ENCODE data around the gene RTN3.

Gene RTN3

DNA sequence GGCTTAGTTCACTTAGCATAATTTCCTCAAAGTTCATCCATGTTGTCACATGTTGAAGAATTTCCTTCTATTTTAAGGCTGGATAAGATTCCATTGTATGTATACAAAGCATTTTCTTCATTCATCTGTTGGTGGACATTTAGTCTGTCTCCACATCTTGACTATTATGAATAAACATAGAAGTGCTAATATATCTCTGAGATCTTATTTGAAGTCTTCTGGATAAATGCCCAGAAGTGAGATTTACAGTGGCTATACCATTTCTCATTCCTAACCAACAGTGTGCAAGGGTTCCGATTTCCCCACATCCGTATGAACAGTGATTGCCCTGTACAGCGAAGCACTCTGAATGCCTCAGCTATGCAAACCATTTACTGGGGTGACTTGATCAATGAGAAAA is 93.9 kb downstream of the RTN3 start:
- no peaks in the 10 kb centered on the region for H3K9me3 Mint-ChIP-seq
- H3K27ac Mint-ChIP-seq: no peak overlapping the region
- no peak overlapping the region for H3K4me3 Mint-ChIP-seq
- H3K4me1 Mint-ChIP-seq (ENCODE audit: low read depth): peaks cover 9% of the 10 kb centered on the region
- peaks cover 36% of the 10 kb centered on the region for H3K27me3 Mint-ChIP-seq
- no peaks in the 10 kb centered on the region for H3K36me3 Mint-ChIP-seq (ENCODE audit: low read depth)
- intact Hi-C loops (cut with micrococcal nuclease): no loop called here

DNA sequence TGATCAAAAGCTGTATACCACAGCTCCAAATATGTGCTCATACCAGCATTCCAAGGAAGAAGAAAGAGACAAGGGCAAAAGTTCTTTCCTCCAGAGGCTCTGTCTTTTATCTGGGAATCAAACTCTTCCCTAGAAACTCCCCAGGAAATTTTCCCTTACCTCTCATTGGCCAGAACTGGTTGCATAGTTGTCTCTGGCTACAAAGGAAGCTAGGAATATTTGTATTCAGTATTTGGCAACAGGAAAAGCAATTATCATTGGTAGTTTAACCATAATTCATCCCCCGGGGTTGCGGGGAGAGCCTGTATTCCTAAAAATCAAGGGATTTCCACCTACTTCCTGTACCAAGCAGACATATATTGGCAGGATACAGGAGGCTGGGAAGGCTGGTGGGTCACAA is 97.7 kb downstream of the RTN3 start:
- peaks cover 12% of the 10 kb centered on the region for H3K27me3 Mint-ChIP-seq
- no peaks in the 10 kb centered on the region for H3K36me3 Mint-ChIP-seq (ENCODE audit: low read depth)
- no peak overlapping the region for H3K27ac Mint-ChIP-seq
- H3K4me1 Mint-ChIP-seq (ENCODE audit: low read depth): no peaks in the 10 kb centered on the region
- intact Hi-C loops (cut with micrococcal nuclease): no loop called here
- no peak overlapping the region for H3K4me3 Mint-ChIP-seq
- no peaks in the 10 kb centered on the region for H3K9me3 Mint-ChIP-seq

DNA sequence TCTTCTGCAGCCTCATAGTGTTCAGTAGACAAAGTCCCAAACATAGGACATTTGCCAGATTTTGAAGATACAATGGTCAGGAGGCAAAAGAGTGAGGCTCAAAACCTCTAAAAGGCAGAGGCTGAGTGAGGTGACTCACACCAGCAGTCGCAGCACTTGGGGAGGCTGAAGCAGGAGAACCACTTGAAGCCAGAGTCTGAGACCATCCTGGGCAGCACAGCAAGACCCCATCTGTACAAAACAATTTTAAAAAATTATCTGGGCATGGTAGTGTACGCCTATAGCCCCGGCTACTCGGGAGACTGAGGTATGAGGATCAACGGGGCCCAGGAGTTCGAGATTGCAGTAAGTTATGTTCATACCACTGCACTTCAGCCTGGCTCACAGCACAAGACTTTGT is 101.4 kb downstream of the RTN3 start:
- Mint-ChIP-seq H3K27me3 (peaks cover 10% of the 10 kb centered on the region), H3K4me3 (no peak overlapping the region)
- intact Hi-C loops (cut with micrococcal nuclease): no loop called here

GRCh38 chr11:63783925-63784592 is 102.8 kb downstream of the RTN3 start:
- Mint-ChIP-seq H3K4me1 (ENCODE audit: low read depth) (no peaks in the 10 kb centered on the region), H3K27me3 (peaks cover 4% of the 10 kb centered on the region), H3K27ac (no peak overlapping the region), H3K36me3 (ENCODE audit: low read depth) (no peaks in the 10 kb centered on the region), H3K4me3 (no peak overlapping the region), H3K9me3 (no peaks in the 10 kb centered on the region)
- intact Hi-C loops (cut with micrococcal nuclease): no loop called here

More for the DNA sequence above, 101.4 kb downstream of the RTN3 start:
- no peaks in the 10 kb centered on the region for H3K4me1 Mint-ChIP-seq (ENCODE audit: low read depth)
- no peak overlapping the region for H3K27ac Mint-ChIP-seq
- no peaks in the 10 kb centered on the region for H3K9me3 Mint-ChIP-seq
- no peaks in the 10 kb centered on the region for H3K36me3 Mint-ChIP-seq (ENCODE audit: low read depth)

DNA sequence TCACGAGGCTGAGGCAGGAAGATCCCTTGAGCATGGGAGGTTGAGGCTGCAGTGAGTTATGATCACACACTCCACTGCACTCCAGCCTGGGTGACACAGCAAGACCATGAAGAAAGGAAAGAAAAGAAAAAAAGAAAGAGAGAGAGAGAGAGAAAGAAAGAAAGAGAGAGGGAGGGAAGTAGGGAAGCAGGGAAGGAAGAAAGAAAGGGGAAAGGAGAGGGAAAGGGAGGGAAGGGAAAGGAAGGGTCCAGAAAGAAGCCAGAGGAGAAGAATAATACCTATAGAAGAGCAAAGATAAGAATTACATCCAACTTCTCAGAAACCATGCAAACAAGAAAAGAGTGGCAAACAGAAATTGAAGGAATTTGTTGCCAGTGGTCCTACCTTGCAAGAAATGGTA is 104.5 kb downstream of the RTN3 start:
- H3K9me3 Mint-ChIP-seq: peaks cover 9% of the 10 kb centered on the region
- H3K4me3 Mint-ChIP-seq: no peak overlapping the region
- peaks cover 5% of the 10 kb centered on the region for H3K4me1 Mint-ChIP-seq (ENCODE audit: low read depth)
- H3K27ac Mint-ChIP-seq: no peak overlapping the region
- intact Hi-C loops (cut with micrococcal nuclease): no loop called here
- peaks cover 5% of the 10 kb centered on the region for H3K27me3 Mint-ChIP-seq
- H3K36me3 Mint-ChIP-seq (ENCODE audit: low read depth): no peaks in the 10 kb centered on the region

- Mint-ChIP-seq H3K4me1 (ENCODE audit: low read depth) (peaks cover 16% of the 10 kb centered on the region), H3K9me3 (peaks cover 30% of the 10 kb centered on the region), H3K4me3 (no peak overlapping the region), H3K27ac (no peak overlapping the region), H3K36me3 (ENCODE audit: low read depth) (no peaks in the 10 kb centered on the region), H3K27me3 (peaks cover 1% of the 10 kb centered on the region)
- intact Hi-C loops (cut with micrococcal nuclease): no loop called here
These were observed 110.3 kb downstream of the RTN3 start for GRCh38 chr11:63791495-63792167.

- intact Hi-C loops (cut with micrococcal nuclease): no loop called here
- Mint-ChIP-seq H3K36me3 (ENCODE audit: low read depth) (no peaks in the 10 kb centered on the region), H3K4me3 (no peak overlapping the region), H3K4me1 (ENCODE audit: low read depth) (peaks cover 16% of the 10 kb centered on the region), H3K27me3 (peaks cover 7% of the 10 kb centered on the region), H3K27ac (no peak overlapping the region), H3K9me3 (peaks cover 30% of the 10 kb centered on the region)
These were observed 111.9 kb downstream of the RTN3 start for GRCh38 chr11:63793161-63793560.

- H3K4me3 Mint-ChIP-seq: no peak overlapping the region
- intact Hi-C loops (cut with micrococcal nuclease): no loop called here
- H3K27ac Mint-ChIP-seq: no peak overlapping the region
- H3K9me3 Mint-ChIP-seq: peaks cover 29% of the 10 kb centered on the region
- H3K4me1 Mint-ChIP-seq (ENCODE audit: low read depth): peaks cover 16% of the 10 kb centered on the region
- H3K27me3 Mint-ChIP-seq: peaks cover 5% of the 10 kb centered on the region
- H3K36me3 Mint-ChIP-seq (ENCODE audit: low read depth): no peaks in the 10 kb centered on the region
These were observed 113.8 kb downstream of the RTN3 start for GRCh38 chr11:63795066-63795465.

- intact Hi-C loops (cut with micrococcal nuclease): no loop called here
- Mint-ChIP-seq H3K27me3 (peaks cover 11% of the 10 kb centered on the region), H3K36me3 (ENCODE audit: low read depth) (no peaks in the 10 kb centered on the region), H3K27ac (no peak overlapping the region), H3K4me1 (ENCODE audit: low read depth) (no peaks in the 10 kb centered on the region), H3K4me3 (no peak overlapping the region), H3K9me3 (no peaks in the 10 kb centered on the region)
These were observed 119.6 kb downstream of the RTN3 start for GRCh38 chr11:63800921-63801320.

- no peak overlapping the region for H3K27ac Mint-ChIP-seq
- H3K9me3 Mint-ChIP-seq: no peaks in the 10 kb centered on the region
- H3K36me3 Mint-ChIP-seq (ENCODE audit: low read depth): no peaks in the 10 kb centered on the region
- H3K4me3 Mint-ChIP-seq: no peak overlapping the region
- H3K4me1 Mint-ChIP-seq (ENCODE audit: low read depth): no peaks in the 10 kb centered on the region
- H3K27me3 Mint-ChIP-seq: peaks cover 8% of the 10 kb centered on the region
- intact Hi-C loops (cut with micrococcal nuclease): no loop called here
These were observed 121.5 kb downstream of the RTN3 start for GRCh38 chr11:63802637-63803414.

- Mint-ChIP-seq H3K4me1 (ENCODE audit: low read depth) (no peaks in the 10 kb centered on the region), H3K27me3 (peaks cover 5% of the 10 kb centered on the region), H3K36me3 (ENCODE audit: low read depth) (no peaks in the 10 kb centered on the region), H3K4me3 (no peak overlapping the region), H3K9me3 (no peaks in the 10 kb centered on the region), H3K27ac (no peak overlapping the region)
- intact Hi-C loops (cut with micrococcal nuclease): no loop called here
These were observed 123.0 kb downstream of the RTN3 start for GRCh38 chr11:63804259-63804658.

DNA sequence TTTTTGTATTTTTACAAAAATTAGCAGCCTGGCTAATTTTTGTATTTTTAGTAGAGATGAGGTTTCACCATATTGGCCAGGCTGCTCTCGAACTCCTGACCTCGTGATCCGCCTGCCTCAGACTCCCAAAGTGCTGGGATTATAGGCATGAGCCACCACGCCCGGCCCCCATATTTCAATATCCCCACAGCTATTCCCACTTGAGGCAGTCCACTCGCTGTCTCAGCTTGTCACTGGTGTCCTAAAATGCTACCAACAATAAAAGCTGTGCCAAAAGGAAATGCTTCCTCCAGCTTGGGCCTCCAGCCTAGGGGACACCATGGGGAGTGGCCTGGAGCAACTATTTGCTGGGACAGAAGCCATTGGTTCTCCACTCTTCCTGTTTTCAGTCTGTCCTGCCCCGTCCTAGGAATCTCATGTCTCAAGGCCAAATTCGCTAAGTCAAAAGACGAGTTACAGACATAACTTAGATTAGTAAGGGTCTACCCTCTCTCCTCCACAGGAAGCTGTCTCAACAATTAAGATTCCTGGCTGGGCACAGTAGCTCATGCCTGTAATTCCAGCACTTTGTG is 124.6 kb downstream of the RTN3 start:
- intact Hi-C loops (cut with micrococcal nuclease): no loop called here
- peaks cover under 1% of the 10 kb centered on the region for H3K27me3 Mint-ChIP-seq
- no peaks in the 10 kb centered on the region for H3K4me1 Mint-ChIP-seq (ENCODE audit: low read depth)
- H3K27ac Mint-ChIP-seq: no peak overlapping the region
- H3K4me3 Mint-ChIP-seq: no peak overlapping the region
- no peaks in the 10 kb centered on the region for H3K9me3 Mint-ChIP-seq
- H3K36me3 Mint-ChIP-seq (ENCODE audit: low read depth): no peaks in the 10 kb centered on the region
